GM18505 (cell line): ENCODE data around the gene NAV2.

Experiments used
- ATAC-seq: cut with Tn5 transposase; IDR thresholded peaks from one replicate; pipeline ENCODE4 v1.9.1; 2021; ENCODE audit not compliant: unreplicated experiment
- POLR2A ChIP-seq: IDR thresholded peaks from 4 replicates; pipeline ENCODE4 v1.6.1; 2011; ENCODE audit warnings: borderline replicate concordance; ENCODE audit not compliant: insufficient read depth, insufficient read length; ENCODE audit errors: extremely low read depth

NAV2 gene, protein sequence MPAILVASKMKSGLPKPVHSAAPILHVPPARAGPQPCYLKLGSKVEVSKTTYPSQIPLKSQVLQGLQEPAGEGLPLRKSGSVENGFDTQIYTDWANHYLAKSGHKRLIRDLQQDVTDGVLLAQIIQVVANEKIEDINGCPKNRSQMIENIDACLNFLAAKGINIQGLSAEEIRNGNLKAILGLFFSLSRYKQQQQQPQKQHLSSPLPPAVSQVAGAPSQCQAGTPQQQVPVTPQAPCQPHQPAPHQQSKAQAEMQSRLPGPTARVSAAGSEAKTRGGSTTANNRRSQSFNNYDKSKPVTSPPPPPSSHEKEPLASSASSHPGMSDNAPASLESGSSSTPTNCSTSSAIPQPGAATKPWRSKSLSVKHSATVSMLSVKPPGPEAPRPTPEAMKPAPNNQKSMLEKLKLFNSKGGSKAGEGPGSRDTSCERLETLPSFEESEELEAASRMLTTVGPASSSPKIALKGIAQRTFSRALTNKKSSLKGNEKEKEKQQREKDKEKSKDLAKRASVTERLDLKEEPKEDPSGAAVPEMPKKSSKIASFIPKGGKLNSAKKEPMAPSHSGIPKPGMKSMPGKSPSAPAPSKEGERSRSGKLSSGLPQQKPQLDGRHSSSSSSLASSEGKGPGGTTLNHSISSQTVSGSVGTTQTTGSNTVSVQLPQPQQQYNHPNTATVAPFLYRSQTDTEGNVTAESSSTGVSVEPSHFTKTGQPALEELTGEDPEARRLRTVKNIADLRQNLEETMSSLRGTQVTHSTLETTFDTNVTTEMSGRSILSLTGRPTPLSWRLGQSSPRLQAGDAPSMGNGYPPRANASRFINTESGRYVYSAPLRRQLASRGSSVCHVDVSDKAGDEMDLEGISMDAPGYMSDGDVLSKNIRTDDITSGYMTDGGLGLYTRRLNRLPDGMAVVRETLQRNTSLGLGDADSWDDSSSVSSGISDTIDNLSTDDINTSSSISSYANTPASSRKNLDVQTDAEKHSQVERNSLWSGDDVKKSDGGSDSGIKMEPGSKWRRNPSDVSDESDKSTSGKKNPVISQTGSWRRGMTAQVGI (N-terminal part only)

DNA sequence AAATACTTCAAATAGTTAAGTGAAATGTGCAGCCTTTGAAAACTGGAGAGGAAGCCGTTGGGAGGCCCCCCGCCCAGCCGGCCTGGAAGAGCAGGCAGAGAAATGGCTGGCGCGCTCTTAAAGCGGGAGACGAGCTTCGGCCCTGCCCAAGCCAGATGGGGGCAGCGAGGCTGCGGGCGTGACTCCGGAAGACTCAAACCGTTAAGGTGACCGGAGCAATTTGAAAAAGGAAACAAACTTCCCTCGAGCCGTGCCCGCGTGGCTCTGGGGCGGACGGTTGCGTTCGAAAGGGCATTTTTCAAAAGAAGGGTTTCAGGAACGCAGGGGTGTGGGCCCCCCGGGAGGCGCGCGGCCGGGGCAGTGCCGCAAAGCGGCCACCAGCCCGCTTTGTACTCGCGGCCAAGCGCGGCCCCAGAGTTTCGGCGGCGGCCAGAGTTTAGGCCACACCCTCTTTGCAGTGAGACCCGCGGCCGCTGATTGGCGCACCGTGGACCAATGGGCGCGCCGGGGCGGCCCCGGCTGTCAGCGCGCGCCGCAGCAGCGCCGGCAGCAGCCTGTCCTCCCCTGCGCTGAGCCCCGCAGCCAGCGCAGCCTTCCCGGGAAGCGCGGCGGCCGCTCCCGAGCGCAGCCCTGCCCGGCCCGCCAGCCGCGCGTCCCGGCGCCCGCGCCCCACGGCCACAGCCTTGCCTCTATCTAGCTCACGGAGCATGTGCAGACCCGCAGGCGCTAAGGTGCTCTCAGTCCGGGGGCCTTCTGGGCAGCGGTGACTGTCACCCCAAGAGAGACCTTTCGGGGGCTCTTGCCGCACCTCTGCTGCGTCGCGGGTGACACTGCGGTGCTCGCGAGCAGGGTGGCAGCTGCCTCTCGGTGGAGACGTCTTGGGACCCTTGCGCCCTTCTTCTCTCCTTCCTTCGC lies at the start of gene NAV2:
NAV2 (plus strand) TSS at position 557 of the 915 bp plus-strand sequence. CDS start 859 bp downstream, outside the sequence.
- peak; percentile 59 for TF ChIP-seq POLR2A
- ATAC-seq: peak; percentile 99

DNA sequence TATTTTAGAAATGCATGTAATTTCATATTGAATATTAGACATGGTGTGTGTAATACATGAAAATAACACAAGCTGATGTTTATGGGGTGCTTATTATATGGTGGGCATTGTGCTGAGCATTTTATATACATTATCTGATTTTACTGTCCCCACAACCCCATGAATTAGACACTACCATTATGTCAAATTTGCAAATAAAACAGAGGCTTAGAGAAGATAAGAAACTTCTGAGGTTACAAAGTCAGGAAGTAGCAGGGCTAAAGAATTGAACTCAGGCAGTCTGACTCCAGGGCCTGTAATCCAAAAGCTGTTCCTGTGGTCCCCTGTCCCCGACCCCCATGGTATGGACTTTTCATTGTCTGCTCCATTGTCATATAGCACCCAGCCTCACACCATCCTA lies 49.4 kb upstream of the NAV2 start:
- no peak for TF ChIP-seq POLR2A
- no peak for ATAC-seq

DNA sequence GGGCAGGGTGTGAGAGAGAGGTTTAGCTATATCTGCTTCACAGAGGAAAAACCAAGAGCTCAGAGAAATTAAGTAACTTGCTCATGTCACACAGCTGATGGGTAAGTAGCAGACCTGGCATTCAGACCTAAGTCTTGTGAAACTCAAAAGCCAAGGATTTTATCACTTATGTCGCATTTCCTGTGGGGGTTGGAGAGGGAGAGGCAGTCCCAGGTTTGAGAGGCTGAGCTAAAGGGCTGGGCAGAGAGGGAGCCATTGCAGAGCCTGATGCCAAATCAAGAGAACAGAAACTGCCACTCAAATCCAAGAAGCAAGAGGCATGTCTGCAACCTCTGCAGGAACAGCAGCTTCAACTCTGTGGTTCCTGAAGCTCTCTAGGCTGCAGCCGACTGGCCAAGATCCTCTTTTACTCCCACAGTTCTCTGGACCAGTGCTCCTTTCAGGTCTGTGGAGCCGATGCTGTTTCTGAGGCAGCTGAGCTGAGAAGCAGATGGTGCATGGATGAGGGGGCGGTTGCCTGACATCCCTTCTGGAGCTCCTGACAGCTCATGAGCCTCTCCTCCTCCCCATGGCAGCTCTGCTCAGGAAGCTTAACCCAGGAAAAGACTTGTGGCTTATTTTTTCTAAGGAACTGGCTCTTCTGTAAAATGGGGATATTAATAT lies 47.6 kb upstream of the NAV2 start:
- no peak for ATAC-seq
- no peak for TF ChIP-seq POLR2A

DNA sequence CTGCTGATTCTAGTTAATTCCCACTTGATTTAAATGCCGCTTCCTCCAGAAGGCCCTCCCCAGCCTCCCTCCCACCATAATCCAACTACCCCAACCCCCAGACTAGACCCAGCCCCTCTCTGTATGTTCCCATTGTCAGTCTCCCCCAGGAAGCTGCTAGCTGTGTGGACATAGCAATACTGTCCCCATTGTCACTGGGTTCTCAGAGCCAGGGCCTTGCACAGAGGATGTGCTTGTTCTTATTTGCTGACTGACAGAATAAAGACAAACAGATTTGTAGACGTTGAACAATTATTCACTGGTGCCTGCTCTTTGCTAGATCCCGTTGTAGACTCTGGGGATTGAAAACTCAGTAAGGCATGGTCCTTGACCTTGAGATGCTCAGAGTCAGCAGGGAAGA lies 45.7 kb upstream of the NAV2 start:
- ATAC-seq: no peak
- TF ChIP-seq POLR2A: no peak

DNA sequence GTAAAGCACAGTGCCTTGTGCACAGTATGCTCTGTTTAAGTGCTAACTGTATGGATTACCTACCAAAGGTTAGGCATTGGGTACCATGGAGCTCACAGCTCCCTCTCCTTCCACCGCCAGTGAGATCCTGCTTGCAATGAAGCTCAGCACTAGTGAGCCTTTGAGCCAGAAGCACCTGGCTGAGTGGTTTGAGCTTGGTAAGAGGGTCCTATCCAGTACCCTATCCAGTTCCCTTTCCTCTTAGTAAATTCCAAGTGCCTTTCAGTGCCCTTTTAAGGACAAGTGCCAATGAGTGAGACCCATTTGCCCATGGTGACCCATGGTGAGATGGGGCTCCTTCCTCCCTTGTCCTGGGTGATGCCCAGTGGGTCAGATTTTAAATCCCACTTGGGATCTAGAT lies 43.1 kb upstream of the NAV2 start:
- no peak for TF ChIP-seq POLR2A
- no peak for ATAC-seq

DNA sequence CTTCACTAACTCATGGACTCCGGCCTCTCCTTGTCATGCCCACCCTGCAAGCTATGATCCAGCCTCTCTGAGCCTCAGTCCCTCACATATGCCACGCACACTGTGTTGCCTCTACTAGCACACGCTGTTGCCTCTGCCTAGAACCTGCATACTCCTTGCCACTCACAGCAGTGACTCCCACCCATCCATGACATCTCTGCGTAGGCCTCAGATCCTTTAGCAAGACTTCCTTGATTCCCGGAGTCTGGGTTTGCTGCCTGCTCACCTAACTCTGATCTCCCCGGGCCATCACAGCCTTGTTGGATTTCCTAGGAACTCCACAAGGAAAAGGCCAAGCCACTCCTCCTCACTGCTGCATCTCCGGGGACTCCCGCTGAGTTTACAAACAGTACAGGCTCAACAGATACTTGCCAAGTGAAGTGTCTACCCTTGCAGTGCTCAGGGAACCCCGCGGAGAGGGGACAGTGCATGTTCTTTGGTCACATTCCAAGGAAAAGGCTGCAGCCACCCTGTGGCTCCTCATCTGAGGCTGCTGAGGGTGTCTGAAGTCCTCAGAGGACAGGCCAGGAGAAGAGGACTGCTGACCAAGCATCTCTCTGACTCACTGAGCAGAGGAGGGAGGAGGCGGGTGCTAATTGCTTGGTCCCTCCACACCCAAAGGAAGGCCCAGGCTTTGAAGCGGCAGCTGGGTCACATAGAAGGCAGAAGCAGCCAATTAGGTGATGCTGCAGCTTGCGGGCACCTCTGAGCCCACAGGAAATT lies 42.4 kb upstream of the NAV2 start:
- no peak for ATAC-seq
- TF ChIP-seq POLR2A: no peak

DNA sequence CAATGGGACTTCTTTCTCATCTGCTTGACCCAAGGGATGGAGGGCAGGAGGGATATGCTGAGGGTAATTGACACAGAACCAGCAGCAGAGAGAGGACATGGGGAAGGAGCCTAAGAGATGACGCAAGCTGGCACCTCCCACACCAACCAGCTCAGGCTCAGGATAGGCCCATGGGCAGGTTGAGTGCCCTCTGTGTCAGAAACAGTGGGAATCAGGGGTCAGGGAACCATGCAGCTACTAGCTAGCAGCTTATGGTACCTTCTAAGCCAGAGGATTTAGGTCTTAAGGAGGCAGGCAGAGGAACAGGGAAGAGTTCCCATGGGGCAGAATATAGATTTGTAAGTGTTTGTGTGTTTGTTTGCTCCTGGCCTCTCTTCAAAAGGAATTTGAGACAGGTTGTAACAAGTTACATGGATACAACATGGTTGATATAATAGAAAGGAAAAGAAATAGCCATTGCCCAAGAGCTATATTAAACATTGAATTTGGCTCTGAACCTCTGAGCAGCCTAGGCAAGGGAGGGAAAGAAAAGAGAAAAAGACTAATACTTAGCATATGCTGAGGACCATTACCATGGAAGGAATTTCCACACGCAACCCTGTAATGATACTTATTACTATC lies 39.9 kb upstream of the NAV2 start:
- ATAC-seq: no peak

DNA sequence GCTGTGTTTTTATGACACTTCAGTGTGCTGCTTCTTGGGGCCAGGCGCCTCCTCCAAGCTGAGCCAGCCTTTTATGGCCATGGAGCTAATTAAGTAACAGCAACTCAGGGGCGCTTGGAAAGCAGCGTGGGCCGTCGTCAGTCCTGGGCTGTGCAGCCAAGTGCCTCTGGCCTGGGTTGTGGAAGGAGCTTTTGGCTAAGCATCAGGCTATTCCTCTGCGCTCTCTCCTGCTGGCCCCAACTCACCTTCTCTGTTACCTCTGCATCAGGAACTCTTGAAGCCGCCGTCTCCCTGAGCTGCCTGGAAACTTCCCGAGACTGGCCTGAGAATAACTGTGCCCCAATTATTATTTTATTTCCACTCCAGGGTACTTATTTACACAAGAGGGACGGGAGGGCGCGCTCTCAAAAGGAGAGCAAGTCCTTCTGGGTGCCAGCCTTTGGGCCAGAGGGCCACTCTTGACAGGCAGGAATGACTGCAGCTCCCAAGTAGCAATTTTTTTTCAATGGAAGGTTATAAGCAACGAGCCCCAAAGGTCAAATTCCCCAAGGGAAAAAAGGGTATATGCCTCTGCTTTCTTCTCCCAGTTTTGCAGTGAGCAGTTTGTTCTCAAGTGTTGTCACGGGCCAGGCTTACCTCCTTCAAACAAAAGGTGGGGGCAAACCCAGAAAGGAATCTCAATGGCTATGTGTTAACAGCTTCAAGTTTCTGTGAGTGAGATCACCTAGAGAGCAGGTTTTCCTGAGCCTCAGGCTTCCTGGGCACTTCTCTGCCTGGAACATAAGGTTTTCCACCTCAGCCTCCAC lies 38.5 kb upstream of the NAV2 start:
- TF ChIP-seq POLR2A: no peak
- no peak for ATAC-seq

More for the DNA sequence above, 39.9 kb upstream of the NAV2 start:
- TF ChIP-seq POLR2A: no peak

DNA sequence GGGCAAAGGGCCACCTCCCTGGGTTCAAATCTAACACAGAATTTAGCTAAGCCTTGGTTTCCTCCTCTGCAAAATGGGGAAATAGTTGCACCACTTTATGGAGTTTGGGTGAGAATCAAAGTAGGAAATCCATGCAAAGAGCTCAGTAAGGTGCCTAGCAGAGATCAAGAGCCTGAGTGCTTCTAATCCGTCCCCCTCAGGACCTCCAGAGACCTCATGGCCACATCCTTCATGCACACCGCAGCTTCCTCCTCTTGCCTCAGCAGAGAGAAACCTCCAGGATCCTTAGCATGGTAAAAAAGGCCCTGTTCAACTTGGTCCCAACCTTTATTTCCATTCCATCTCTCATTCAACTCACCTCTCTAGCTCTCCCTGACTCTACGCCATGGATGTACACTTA lies 37.8 kb upstream of the NAV2 start:
- no peak for TF ChIP-seq POLR2A
- ATAC-seq: no peak

DNA sequence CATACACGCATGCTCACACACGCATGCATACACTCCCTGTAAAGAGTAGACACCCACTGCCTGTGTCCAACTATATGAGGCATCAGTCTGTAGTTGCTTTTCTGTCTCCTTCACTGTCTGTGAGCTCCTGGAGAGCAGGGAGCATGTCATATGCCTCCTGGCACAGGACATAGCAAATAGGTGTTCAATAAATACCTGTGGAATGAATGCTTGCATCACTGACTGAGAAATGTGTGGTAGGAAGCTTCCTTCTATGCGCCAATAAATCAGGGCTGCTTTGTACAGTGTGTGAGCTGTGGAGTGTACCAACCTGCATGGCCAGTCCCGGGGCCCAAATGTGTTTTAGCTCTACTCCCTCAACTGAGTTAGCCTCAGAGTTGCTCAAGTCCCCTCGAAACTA lies 37.2 kb upstream of the NAV2 start:
- no peak for TF ChIP-seq POLR2A
- no peak for ATAC-seq
